ENCODE data around the gene EPHA6.

DNA sequence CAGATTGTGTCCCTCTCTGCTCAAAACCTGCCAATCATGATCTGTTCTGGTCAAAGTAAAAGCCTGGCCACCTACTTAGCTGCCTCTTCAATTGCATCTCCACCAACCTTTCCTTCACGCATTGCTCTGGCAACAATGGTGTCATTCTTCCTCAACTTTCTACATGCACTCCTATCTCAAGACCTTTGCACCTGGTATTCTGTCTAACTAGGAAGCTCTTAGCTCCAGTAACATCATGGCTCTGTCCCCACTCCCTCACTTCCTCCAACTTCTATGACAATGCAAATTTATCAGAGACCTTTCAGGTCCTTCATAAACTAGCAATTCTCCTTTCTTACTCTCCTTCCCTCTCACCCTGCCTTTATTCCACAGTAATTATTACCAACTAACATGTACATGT lies 682.7 kb downstream of the EPHA6 start:
- TF ChIP-seq EZH2 (IDR thresholded peaks at IDR 0.05; ENCODE audit: insufficient read depth, poor library complexity, severe bottlenecking), result no peak
- TF ChIP-seq EZH2phosphoT487 (IDR thresholded peaks at IDR 0.05; ENCODE audit: insufficient read depth, low read depth), result no peak

Data from GM23248 (cell line).